GM23248 (cell line): ENCODE results near the gene SEC22C. TPM values are rescaled to one million over a fixed set of nuclear protein-coding genes. Genes with fewer than 3 reads are reported as not detected.

Experiments
- DNase-seq: peaks from one replicate; pipeline ENCODE4 v3.0.0-alpha.2; 2015
- H2AFZ ChIP-seq: fragments of 200-600 bp; sonication (generic); 2 replicates; pipeline ENCODE4 v1.6.1; 2016; ENCODE audit warnings: antibody characterized with exemption
- H3F3A ChIP-seq: fragments of 200-600 bp; sonication (generic); 2 replicates; pipeline ENCODE4 v1.6.1; 2016; ENCODE audit warnings: mild to moderate bottlenecking, antibody characterized with exemption, mixed run types; ENCODE audit not compliant: insufficient read depth
- H3K27ac ChIP-seq: fragments of 200-600 bp; sonication (generic); 2 replicates; pipeline ENCODE4 v1.5.1; 2016; ENCODE audit warnings: mild to moderate bottlenecking
- H3K27me3 ChIP-seq: fragments of 200-600 bp; sonication (generic); replicated peaks from 2 replicates; pipeline ENCODE4 v1.6.1; 2016; ENCODE audit warnings: mild to moderate bottlenecking; ENCODE audit not compliant: insufficient read depth
- H3K36me3 ChIP-seq: fragments of 200-600 bp; sonication (generic); 2 replicates; pipeline ENCODE4 v1.6.1; 2016; ENCODE audit warnings: low read depth, mild to moderate bottlenecking
- H3K4me1 ChIP-seq: fragments of 200-600 bp; sonication (generic); 2 replicates; pipeline ENCODE4 v1.6.1; 2016; ENCODE audit warnings: mild to moderate bottlenecking; ENCODE audit not compliant: insufficient read depth
- H3K4me2 ChIP-seq: fragments of 200-600 bp; sonication (generic); one replicate; pipeline ENCODE4 v1.6.1; 2016; ENCODE audit warnings: mild to moderate bottlenecking; ENCODE audit not compliant: unreplicated experiment
- H3K4me3 ChIP-seq: fragments of 200-600 bp; sonication (generic); 2 replicates; pipeline ENCODE4 v1.5.1; 2016; ENCODE audit warnings: mild to moderate bottlenecking
- H3K79me2 ChIP-seq: fragments of 200-600 bp; sonication (generic); 2 replicates; pipeline ENCODE4 v1.6.1; 2016; ENCODE audit warnings: mild to moderate bottlenecking; ENCODE audit not compliant: insufficient read depth
- H3K9ac ChIP-seq: fragments of 200-600 bp; sonication (generic); 2 replicates; pipeline ENCODE4 v1.6.1; 2016; ENCODE audit warnings: mild to moderate bottlenecking
- H3K9me2 ChIP-seq: fragments of 200-600 bp; sonication (generic); 2 replicates; pipeline ENCODE4 v1.6.1; 2016; ENCODE audit warnings: mixed run types, mild to moderate bottlenecking, moderate library complexity; ENCODE audit not compliant: insufficient read depth
- H3K9me3 ChIP-seq: fragments of 200-600 bp; sonication (generic); one replicate; pipeline ENCODE4 v1.6.1; 2017; ENCODE audit warnings: low read depth
- H4K20me1 ChIP-seq: fragments of 200-600 bp; sonication (generic); 2 replicates; pipeline ENCODE4 v1.6.0; 2016; ENCODE audit not compliant: insufficient read depth
- EZH2 ChIP-seq: fragments of 200-600 bp; sonication (generic); IDR thresholded peaks from 2 replicates; pipeline ENCODE4 v1.6.1; 2018; ENCODE audit warnings: antibody characterized with exemption, mild to moderate bottlenecking; ENCODE audit not compliant: insufficient read depth, poor library complexity, severe bottlenecking
- EZH2phosphoT487 ChIP-seq: fragments of 200-600 bp; sonication (generic); IDR thresholded peaks from 2 replicates; pipeline ENCODE4 v1.6.1; 2018; ENCODE audit warnings: antibody characterized with exemption, moderate library complexity, mild to moderate bottlenecking, low read depth; ENCODE audit not compliant: insufficient read depth
- WGBS, 2 experiments: methylation state at CpG; one replicate each; pipeline ENCODE4 v1.1.6; 2015 to 2017; ENCODE audit warnings: low lambda C conversion rate in 2 of 2, low coverage in 1 of 2; ENCODE audit errors: missing lambda C conversion rate in 2 of 2; 5-methylcytosine and 5-hydroxymethylcytosine counted together
- in situ Hi-C: fragments of 300-500 bp; cut with MboI; formaldehyde crosslinking; loops from 2 replicates; pipeline ENCODE4 v1.15.0; 2020
- polyA plus RNA-seq: library from polyadenylated mRNA; unstranded; fragments of >200 nt; fragmentation: Nextera tagmentation; extraction: Ambion mirVana; gene quantifications from 2 replicates; pipeline ENCODE4 v1.2.1, GENCODE V29; 2016
- total RNA-seq: library from RNA; depleted of rRNA; stranded (reverse); fragments of >200 nt; shearing (Covaris generic); gene quantifications from 2 replicates; pipeline ENCODE4 v1.2.3, GENCODE V29; 2014

SEC22C gene
- total and polyA plus RNA-seq, 2 experiments from 2014 or later: 55.9 to 67.3 TPM

GRCh38 chr3:42552830-42553229 is 28.9 kb downstream of the SEC22C start:
- H3K36me3 ChIP-seq: peaks cover 45% of the 10 kb centered on the region
- H3K4me1 ChIP-seq: no peaks in the 10 kb centered on the region
- no peaks in the 10 kb centered on the region for H3K27me3 ChIP-seq
- no peaks in the 10 kb centered on the region for H3K9me2 ChIP-seq
- TF ChIP-seq EZH2 (no peak), EZH2phosphoT487 (no peak)
- no peak overlapping the region for H3K27ac ChIP-seq
- H3K79me2 ChIP-seq: no peaks in the 10 kb centered on the region
- H3K9ac ChIP-seq: no peak overlapping the region
- DNase-seq: no peak
- no peaks in the 10 kb centered on the region for H3F3A ChIP-seq
- H2AFZ ChIP-seq: no peak overlapping the region
- H3K4me3 ChIP-seq: no peak overlapping the region
- H3K9me3 ChIP-seq: no peaks in the 10 kb centered on the region
- in situ Hi-C loops: no loop called here
- no peak overlapping the region for H3K4me2 ChIP-seq
- 18 to 30% methylated on average over 1 of the region's 1 CpG for WGBS, 2 experiments
- H4K20me1 ChIP-seq: no peaks in the 10 kb centered on the region

- Histone ChIP-seq H3K36me3 (peaks cover 24% of the 10 kb centered on the region), H3K4me3 (no peak overlapping the region), H3K4me2 (no peak overlapping the region), H4K20me1 (no peaks in the 10 kb centered on the region), H3F3A (0 out of 2 replicates have a peak, but pooled peaks cover 4% of the 10 kb centered on the region), H3K79me2 (no peaks in the 10 kb centered on the region), H3K27me3 (no peaks in the 10 kb centered on the region), H3K9me2 (no peaks in the 10 kb centered on the region), H2AFZ (no peak overlapping the region), H3K9me3 (no peaks in the 10 kb centered on the region), H3K4me1 (no peaks in the 10 kb centered on the region), H3K27ac (no peak overlapping the region), H3K9ac (no peak overlapping the region)
- TF ChIP-seq EZH2 (no peak), EZH2phosphoT487 (no peak)
- 89 to 91% methylated on average over 1 of the region's 1 CpG for WGBS, 2 experiments
- in situ Hi-C loops: no loop called here
- no peak for DNase-seq
Observed at GRCh38 chr3:42550250-42550649, 31.5 kb downstream of the SEC22C start.

GRCh38 chr3:42549131-42549530 is 32.6 kb downstream of the SEC22C start:
- no peak overlapping the region for H3K9ac ChIP-seq
- 59 to 64% methylated on average over 2 of the region's 2 CpGs for WGBS, 2 experiments
- peaks cover 16% of the 10 kb centered on the region for H3K36me3 ChIP-seq

GRCh38 chr3:42547401-42547945 is 34.3 kb downstream of the SEC22C start:
- DNase-seq: peak; percentile 68
- in situ Hi-C loops: loop anchor here (10.0 kb wide), 1 partner anchor 313 kb away; no protein-coding TSS in a partner anchor
- TF ChIP-seq EZH2 (no peak), EZH2phosphoT487 (no peak)
- 31 to 41% methylated on average over 7 of the region's 7 CpGs for WGBS, 2 experiments
- no peaks in the 10 kb centered on the region for H3K79me2 ChIP-seq
- H3K9me3 ChIP-seq: no peaks in the 10 kb centered on the region
- 0 out of 2 replicates have a peak, but pooled peaks cover 4% of the 10 kb centered on the region for H3F3A ChIP-seq
- H4K20me1 ChIP-seq: no peaks in the 10 kb centered on the region
- no peak overlapping the region for H3K27ac ChIP-seq
- H3K9ac ChIP-seq: no peak overlapping the region
- no peaks in the 10 kb centered on the region for H3K27me3 ChIP-seq
- H3K36me3 ChIP-seq: peaks cover 5% of the 10 kb centered on the region
- no peaks in the 10 kb centered on the region for H3K4me1 ChIP-seq
- H3K4me3 ChIP-seq: no peak overlapping the region
- H3K9me2 ChIP-seq: no peaks in the 10 kb centered on the region
- H3K4me2 ChIP-seq: no peak overlapping the region
- no peak overlapping the region for H2AFZ ChIP-seq

More at GRCh38 chr3:42549131-42549530, 32.6 kb downstream of the SEC22C start:
- no peak for TF ChIP-seq EZH2phosphoT487
- no peak for TF ChIP-seq EZH2
- H2AFZ ChIP-seq: no peak overlapping the region
- H3K4me1 ChIP-seq: no peaks in the 10 kb centered on the region
- DNase-seq: no peak
- no peaks in the 10 kb centered on the region for H3K9me2 ChIP-seq
- H3K4me3 ChIP-seq: no peak overlapping the region
- 0 out of 2 replicates have a peak, but pooled peaks cover 4% of the 10 kb centered on the region for H3F3A ChIP-seq
- H3K9me3 ChIP-seq: no peaks in the 10 kb centered on the region
- no peaks in the 10 kb centered on the region for H3K79me2 ChIP-seq
- H4K20me1 ChIP-seq: no peaks in the 10 kb centered on the region
- H3K27me3 ChIP-seq: no peaks in the 10 kb centered on the region
- in situ Hi-C loops: loop anchor here (10.0 kb wide), 1 partner anchor 314 kb away; no protein-coding TSS in a partner anchor
- no peak overlapping the region for H3K27ac ChIP-seq
- no peak overlapping the region for H3K4me2 ChIP-seq
